HEK293 (cell line): Measurements from ENCODE around the gene EFCAB8.
"Not testable (repeated sequence)": the region's sequence is repeated elsewhere in the genome, so short reads cannot be mapped to it uniquely, and the experiment has no call there.

Source experiments
- CTCF ChIA-PET: fragments of 350-600 bp; formaldehyde crosslinking; extraction: SDS; loops from one replicate; lab custom pipeline; 2021; ENCODE audit warnings: antibody characterized with exemption; lab: Yijun Ruan, JAX
- POLR2A ChIA-PET: fragments of 300-600 bp; formaldehyde crosslinking; extraction: SDS; loops from one replicate; lab custom pipeline; 2020; ENCODE audit warnings: antibody characterized with exemption, inconsistent platforms; lab: Yijun Ruan, JAX
- H3K27ac ChIP-seq: fragments of 200-500 bp; sonication (Bioruptor generic); 2 replicates; pipeline ENCODE4 v1.5.1; 2014; ENCODE audit warnings: low read depth, low read length, control low read depth, inconsistent platforms; ENCODE audit errors: extremely low read depth
- H3K36me3 ChIP-seq, 2 experiments: fragments of 200-500 bp in 1 of 2; sonication (Bioruptor generic) in 1 of 2; 1 replicate in 1 of 2; 2 replicates in 1 of 2; pipeline ENCODE4 v1.5.1; 2014 to 2017; ENCODE audit warnings: inconsistent platforms in 2 of 2, low read length in 2 of 2; ENCODE audit not compliant: control insufficient read depth in 2 of 2, insufficient read depth in 1 of 2
- H3K4me1 ChIP-seq: fragments of 200-500 bp; sonication (Bioruptor generic); 2 replicates; pipeline ENCODE4 v1.5.1; 2014; ENCODE audit warnings: mild to moderate bottlenecking, low read length, inconsistent platforms; ENCODE audit not compliant: control insufficient read depth, insufficient read depth
- H3K4me3 ChIP-seq: 2 replicates; pipeline ENCODE4 v1.5.1; 2011; ENCODE audit warnings: low read depth, mild to moderate bottlenecking, control low read depth, low read length, moderate library complexity
- H3K9me3 ChIP-seq: fragments of 200-500 bp; sonication (Bioruptor generic); 2 replicates; pipeline ENCODE4 v1.5.1; 2014; ENCODE audit warnings: low read depth, low read length, inconsistent platforms; ENCODE audit not compliant: control insufficient read depth, insufficient read depth
- GLIS1 ChIP-seq: fragments of 450-650 bp; formaldehyde crosslinking; IDR thresholded peaks from 2 replicates; pipeline ENCODE4 v1.5.1; 2016; ENCODE audit warnings: missing biosample characterization, missing genetic modification characterization
- ZIC2 ChIP-seq: fragments of 450-650 bp; formaldehyde crosslinking; IDR thresholded peaks from 2 replicates; pipeline ENCODE4 v1.5.1; 2016; ENCODE audit warnings: missing biosample characterization, missing genetic modification characterization
- ZNF184 ChIP-seq: fragments of 450-650 bp; IDR thresholded peaks from 2 replicates; pipeline ENCODE4 v1.5.1; 2018; ENCODE audit warnings: missing biosample characterization, mild to moderate bottlenecking, missing genetic modification characterization
- ZNF544 ChIP-seq: fragments of 450-650 bp; formaldehyde crosslinking; IDR thresholded peaks from 2 replicates; pipeline ENCODE4 v1.5.0; 2017; ENCODE audit warnings: missing biosample characterization, missing genetic modification characterization
- ZNF777 ChIP-seq: fragments of 450-650 bp; formaldehyde crosslinking; IDR thresholded peaks from 2 replicates; pipeline ENCODE4 v1.5.1; 2017; ENCODE audit warnings: missing biosample characterization, missing genetic modification characterization, borderline replicate concordance
- TF ChIP-seq, protein P1 (sequence below): fragments of 450-650 bp; formaldehyde crosslinking; IDR thresholded peaks from 2 replicates; pipeline ENCODE4 v1.5.1; 2016; ENCODE audit warnings: missing biosample characterization, missing genetic modification characterization
- TF ChIP-seq, protein P2 (sequence below): fragments of 450-650 bp; IDR thresholded peaks from 2 replicates; pipeline ENCODE4 v1.5.1; 2018; ENCODE audit warnings: missing biosample characterization, missing genetic modification characterization

The EFCAB8 gene

DNA sequence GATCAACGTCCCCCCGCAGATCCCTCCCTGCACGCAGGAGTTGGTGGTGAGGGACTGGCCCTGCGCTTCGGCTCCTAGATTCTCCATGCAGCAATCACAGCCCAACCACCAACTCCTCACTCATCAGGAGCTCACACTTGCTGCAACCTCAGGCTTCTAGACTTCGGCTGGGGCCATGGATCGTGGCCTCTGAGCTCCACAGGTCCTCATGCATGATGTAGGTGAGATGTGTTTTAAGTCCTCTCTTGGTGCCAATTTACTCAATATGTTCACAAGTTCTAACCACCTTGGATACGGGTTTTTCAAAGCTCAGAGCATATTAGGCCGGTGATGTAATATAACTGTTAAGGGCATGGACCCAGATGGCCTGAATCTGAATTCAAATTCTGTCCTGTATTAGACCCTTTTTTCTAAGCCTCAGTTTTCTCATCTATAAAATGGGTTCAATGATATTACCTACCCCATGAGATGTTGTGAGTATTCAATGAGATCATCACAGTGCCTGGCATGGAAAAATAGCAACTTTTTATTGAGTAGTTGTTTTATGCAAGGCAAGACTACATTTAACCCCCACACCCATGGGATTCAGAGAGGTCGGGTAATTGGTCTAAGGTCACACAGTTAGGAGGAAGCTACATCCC lies 114.5 kb downstream of the EFCAB8 start (continued):
- TF ChIP-seq, protein P1, sequence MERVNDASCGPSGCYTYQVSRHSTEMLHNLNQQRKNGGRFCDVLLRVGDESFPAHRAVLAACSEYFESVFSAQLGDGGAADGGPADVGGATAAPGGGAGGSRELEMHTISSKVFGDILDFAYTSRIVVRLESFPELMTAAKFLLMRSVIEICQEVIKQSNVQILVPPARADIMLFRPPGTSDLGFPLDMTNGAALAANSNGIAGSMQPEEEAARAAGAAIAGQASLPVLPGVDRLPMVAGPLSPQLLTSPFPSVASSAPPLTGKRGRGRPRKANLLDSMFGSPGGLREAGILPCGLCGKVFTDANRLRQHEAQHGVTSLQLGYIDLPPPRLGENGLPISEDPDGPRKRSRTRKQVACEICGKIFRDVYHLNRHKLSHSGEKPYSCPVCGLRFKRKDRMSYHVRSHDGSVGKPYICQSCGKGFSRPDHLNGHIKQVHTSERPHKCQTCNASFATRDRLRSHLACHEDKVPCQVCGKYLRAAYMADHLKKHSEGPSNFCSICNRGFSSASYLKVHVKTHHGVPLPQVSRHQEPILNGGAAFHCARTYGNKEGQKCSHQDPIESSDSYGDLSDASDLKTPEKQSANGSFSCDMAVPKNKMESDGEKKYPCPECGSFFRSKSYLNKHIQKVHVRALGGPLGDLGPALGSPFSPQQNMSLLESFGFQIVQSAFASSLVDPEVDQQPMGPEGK (tag by site-specific recombination), result no peak
- TF ChIP-seq, protein P2, sequence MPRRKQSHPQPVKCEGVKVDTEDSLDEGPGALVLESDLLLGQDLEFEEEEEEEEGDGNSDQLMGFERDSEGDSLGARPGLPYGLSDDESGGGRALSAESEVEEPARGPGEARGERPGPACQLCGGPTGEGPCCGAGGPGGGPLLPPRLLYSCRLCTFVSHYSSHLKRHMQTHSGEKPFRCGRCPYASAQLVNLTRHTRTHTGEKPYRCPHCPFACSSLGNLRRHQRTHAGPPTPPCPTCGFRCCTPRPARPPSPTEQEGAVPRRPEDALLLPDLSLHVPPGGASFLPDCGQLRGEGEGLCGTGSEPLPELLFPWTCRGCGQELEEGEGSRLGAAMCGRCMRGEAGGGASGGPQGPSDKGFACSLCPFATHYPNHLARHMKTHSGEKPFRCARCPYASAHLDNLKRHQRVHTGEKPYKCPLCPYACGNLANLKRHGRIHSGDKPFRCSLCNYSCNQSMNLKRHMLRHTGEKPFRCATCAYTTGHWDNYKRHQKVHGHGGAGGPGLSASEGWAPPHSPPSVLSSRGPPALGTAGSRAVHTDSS (tag by site-specific recombination), result no peak
- TF ChIP-seq, all 188 proteins: peak for 0

DNA sequence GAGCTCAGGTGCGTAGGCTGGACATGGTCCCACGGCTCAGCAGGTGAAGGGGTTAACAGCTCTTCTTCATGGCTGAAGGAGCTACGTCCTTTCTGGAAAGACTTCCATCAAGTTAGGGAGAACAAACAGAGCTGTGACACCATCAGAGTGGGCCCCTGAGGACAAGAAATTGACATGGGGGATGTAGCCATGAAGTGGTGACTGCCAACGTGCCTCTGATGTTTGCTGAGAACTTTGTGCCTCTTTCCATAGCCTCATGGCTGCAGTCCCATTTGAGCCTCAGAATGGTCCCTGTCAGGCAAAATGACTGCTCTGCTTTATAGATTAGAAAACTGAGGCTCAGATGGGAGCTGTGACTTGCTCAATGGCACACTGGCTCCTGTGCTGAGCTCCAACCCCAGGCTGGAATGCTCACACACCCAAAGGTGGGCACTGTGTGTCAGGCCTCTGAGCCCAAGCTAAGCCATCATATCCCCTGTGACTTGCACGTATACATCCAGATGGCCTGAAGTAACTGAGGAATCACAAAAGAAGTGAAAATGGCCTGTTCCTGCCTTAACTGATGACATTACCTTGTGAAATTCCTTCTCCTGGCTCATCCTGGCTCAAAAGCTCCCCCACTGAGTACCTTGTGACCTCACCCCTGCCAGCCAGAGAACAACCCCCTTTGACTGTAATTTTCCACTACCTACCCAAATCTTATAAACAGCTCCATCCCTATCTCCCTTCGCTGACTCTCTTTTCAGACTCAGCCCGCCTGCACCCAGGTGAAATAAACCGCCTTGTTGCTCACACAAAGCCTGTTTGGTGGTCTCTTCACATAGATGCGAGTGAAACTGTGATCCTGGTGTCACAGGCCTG lies 115.7 kb downstream of the EFCAB8 start:
- CTCF ChIA-PET, result interaction anchor here (1.4 kb wide), 1 partner anchor 72 kb away, joined by 4 read pairs; no protein-coding TSS in a partner anchor
- H3K36me3 ChIP-seq, H3K4me1 ChIP-seq: not testable (repeated sequence)

DNA sequence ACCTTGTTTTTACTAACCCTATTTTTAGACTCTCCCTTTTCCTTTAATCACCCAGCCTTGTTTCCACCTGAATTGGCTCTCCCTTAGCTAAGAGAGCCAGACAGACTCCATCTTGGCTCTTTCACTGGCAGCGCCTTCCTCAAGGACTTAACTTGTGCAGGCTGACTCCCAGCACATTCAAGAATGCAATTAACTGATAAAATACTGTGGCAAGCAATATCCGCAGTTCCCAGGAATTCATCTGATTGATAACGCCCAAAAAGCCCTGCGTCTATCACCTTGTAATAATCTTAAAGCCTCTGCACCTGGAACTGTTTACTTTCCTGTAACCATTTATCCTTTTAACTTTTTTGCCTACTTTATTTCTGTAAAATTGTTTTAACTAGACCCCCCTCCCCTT lies 116.4 kb downstream of the EFCAB8 start:
- H3K4me1 ChIP-seq, H3K9me3 ChIP-seq, H3K27ac ChIP-seq, H3K4me3 ChIP-seq, H3K36me3 ChIP-seq, POLR2A ChIA-PET: not testable (repeated sequence)
- CTCF ChIA-PET, result interaction anchor here (1.4 kb wide), 1 partner anchor 73 kb away, joined by 4 read pairs; no protein-coding TSS in a partner anchor

More for the DNA sequence above, 115.7 kb downstream of the EFCAB8 start:
- peak; percentile 64 for TF ChIP-seq GLIS1 (tag by site-specific recombination)
- H3K27ac ChIP-seq, POLR2A ChIA-PET, H3K9me3 ChIP-seq, H3K4me3 ChIP-seq: not testable (repeated sequence)

DNA sequence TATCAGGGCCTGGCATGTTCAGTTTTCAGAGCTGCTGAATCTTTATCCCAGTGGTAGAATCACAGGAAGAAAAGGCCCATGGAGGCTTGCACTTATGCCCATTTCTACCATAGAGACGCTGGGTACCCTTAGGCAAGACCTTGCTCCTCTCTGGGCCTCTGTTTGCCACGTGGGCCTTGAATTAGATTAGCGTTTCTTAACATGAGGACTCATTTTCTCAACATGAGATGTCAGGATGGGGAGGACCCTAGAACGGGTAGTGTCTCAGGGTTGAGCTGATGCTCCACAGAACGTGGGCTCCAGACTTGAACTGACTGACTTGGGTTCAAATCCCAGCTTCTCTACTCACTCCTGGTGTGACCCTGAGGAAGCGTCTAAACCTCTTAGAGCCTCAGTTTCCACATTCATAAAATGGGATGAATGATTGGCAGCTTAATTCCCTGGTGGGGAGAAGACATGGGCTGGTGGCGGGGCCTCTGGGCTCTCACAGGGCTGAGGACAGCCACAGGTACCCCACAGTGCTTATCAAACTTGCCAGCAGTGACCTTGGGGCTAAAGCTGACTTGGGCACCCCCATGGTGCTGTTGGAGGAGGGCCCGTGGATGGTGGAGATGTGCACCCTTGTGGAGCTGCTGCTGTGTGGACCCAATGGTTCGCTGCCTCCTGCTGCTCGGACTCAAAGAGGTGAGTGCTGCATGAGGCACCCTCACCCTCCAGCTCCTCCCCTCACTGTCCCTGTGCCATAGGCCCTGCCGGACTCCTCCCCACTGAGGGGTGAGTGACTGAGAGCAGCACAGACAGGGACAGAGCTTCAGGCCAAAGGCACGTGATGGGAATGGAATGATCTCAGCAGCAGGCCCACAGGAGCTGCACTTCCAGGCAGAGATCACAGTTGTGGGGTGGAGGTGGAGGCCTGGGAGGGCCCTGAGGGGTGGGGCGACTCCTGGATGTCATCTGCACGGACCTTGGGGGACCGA lies 117.3 kb downstream of the EFCAB8 start:
- H3K4me3 ChIP-seq, result no peak overlapping the region
- H3K4me1 ChIP-seq, result no peaks in the 10 kb centered on the region
- ChIA-PET CTCF (interaction anchor here (0.5 kb wide), 3 partner anchors 22 to 687 kb away, joined by 3 to 5 read pairs (median 3); no protein-coding TSS in a partner anchor), POLR2A (no interaction called here)
- H3K9me3 ChIP-seq, result no peaks in the 10 kb centered on the region
- H3K36me3 ChIP-seq, result no peaks in the 10 kb centered on the region
- peak; percentile 89 for TF ChIP-seq ZIC2 (tag by site-specific recombination)
- TF ChIP-seq ZNF777 (tag by site-specific recombination), result no peak
- TF ChIP-seq, all 188 proteins: peak for 1
- H3K27ac ChIP-seq, result no peak overlapping the region

DNA sequence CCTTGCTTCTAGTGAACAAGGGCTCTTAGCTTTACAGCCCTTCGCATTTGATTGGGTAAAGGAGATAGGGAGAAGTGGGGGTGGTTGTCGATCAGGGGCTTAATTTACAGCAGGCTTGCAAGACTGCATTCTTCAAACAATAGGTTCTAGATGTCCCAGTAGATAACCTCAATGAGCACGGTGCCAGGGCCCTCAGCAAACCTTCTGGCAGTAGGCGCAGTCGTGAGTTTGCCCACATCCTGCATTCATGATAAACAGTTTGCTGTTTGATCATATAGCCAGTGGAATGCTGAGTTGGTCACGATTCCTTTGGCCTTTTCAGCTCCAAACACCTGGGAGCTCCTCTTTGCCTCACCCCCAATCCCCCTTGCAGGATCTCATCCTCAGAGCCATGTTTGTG lies 118.0 kb downstream of the EFCAB8 start:
- Histone ChIP-seq H3K4me3 (no peak overlapping the region), H3K27ac (no peak overlapping the region), H3K4me1 (no peaks in the 10 kb centered on the region), H3K36me3 (no peaks in the 10 kb centered on the region), H3K9me3 (no peaks in the 10 kb centered on the region)
- TF ChIP-seq, protein P1 (tag by site-specific recombination), result no peak
- no peak for TF ChIP-seq ZNF184
- TF ChIP-seq ZNF544 (tag by site-specific recombination), result peak; percentile 99
- POLR2A ChIA-PET, result no interaction called here
- CTCF ChIA-PET, result interaction anchor here (0.5 to 0.6 kb wide), 2 partner anchors 87 to 688 kb away, joined by 3 to 5 read pairs; no protein-coding TSS in a partner anchor
